Astrocyte (in vitro differentiated cells and primary cell): ENCODE measurements around the gene JPT2.

Experiments used
- EZH2 ChIP-seq: IDR thresholded peaks from 2 replicates; pipeline ENCODE4 v1.6.1; 2012; ENCODE audit warnings: mild to moderate bottlenecking, low read length, inconsistent platforms; ENCODE audit not compliant: insufficient read depth
- TF ChIP-seq, protein P1 (sequence below): IDR thresholded peaks from 2 replicates; pipeline ENCODE4 v1.5.1; 2011; ENCODE audit warnings: low read depth, mild to moderate bottlenecking, inconsistent platforms, low read length, moderate library complexity; ENCODE audit not compliant: insufficient read depth

DNA sequence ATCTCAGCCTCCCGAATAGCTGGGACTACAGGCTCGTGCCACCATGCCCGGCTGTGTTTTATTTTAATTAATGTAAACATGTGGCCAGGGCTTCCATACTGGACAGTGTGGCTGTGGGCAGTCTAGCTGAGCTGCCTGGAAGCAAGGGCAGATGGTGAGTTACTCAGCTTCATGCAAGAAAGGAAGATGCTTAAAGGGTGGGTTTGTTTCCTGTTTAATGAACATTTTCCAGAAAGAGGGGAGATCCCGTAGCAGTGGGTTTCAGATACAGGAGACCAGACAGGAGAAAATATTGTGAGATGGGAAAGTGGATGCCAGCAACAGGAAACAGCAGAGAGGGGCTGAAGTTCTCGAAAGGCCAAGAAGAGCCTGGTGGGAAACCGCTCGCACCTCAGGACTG is 35.3 kb downstream of the JPT2 start:
- TF ChIP-seq, protein P1, sequence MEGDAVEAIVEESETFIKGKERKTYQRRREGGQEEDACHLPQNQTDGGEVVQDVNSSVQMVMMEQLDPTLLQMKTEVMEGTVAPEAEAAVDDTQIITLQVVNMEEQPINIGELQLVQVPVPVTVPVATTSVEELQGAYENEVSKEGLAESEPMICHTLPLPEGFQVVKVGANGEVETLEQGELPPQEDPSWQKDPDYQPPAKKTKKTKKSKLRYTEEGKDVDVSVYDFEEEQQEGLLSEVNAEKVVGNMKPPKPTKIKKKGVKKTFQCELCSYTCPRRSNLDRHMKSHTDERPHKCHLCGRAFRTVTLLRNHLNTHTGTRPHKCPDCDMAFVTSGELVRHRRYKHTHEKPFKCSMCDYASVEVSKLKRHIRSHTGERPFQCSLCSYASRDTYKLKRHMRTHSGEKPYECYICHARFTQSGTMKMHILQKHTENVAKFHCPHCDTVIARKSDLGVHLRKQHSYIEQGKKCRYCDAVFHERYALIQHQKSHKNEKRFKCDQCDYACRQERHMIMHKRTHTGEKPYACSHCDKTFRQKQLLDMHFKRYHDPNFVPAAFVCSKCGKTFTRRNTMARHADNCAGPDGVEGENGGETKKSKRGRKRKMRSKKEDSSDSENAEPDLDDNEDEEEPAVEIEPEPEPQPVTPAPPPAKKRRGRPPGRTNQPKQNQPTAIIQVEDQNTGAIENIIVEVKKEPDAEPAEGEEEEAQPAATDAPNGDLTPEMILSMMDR = no peak
- TF ChIP-seq EZH2 = no peak
